Epithelial cell of proximal tubule (primary cell): ENCODE measurements around the gene PDE3A. TPM values are rescaled to one million over a fixed set of nuclear protein-coding genes. Genes with fewer than 3 reads are reported as not detected.

Source experiments
- DNase-seq: peaks from one replicate; pipeline ENCODE4 v3.0.0-alpha.2; 2011; ENCODE audit warnings: low read depth
- H3K4me3 ChIP-seq: 2 replicates; pipeline ENCODE4 v1.5.1; 2011; ENCODE audit warnings: low read depth, mild to moderate bottlenecking, low read length
- CTCF ChIP-seq: conservative IDR thresholded peaks from 2 replicates; pipeline ENCODE4 v1.5.1; 2012; ENCODE audit warnings: low read depth, mild to moderate bottlenecking, low read length
- total RNA-seq: library from RNA; depleted of rRNA; stranded (reverse); fragments of >200 nt; gene quantifications from 2 replicates; pipeline ENCODE4 v1.2.3, GENCODE V29; 2015

Gene PDE3A
- total RNA-seq, 1 donor from 2014 or later, result 1.6 TPM

- no peak for DNase-seq
- H3K4me3 ChIP-seq, result no peak overlapping the region
- TF ChIP-seq CTCF, result no peak
Observed at GRCh38 chr12:20561871-20562270, 193.5 kb downstream of the PDE3A start.

DNA sequence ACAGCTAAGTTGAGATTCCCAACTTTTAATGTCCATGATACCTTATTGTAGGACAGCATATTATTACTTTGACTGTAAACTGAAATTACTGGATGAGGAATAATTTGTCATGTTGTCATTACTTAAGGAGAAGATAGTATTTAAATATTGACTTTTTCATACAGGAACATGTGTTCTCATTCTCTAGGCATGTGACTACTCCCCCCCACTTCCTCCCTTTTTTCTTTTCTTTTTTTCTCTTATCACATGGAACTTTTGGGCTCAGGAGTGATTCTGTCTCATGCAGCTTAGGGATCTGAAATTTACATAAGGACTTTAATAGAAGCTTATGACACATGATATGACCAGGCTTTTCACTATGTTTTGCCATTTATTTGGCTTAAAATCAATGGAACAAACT, 199.1 kb downstream of the PDE3A start:
- TF ChIP-seq CTCF, result no peak
- H3K4me3 ChIP-seq, result no peak overlapping the region
- no peak for DNase-seq

DNA sequence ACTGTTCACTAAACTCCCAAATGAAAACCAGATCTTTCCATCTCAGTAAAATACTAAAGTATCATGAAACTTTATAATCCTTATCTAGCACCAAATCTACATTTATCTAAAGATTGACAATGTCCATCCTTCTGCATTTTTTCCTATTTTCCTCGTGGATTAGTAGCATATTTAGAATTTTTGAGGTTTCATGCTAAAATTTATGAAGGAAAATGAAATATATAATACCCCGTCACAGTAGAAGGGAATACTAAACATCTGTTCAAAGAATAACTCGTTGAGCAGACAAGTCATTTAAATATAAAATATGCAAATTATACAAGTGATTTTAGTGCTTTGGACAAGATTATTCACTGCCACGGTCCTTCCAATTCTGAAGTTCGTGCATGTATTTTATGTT, 204.1 kb downstream of the PDE3A start:
- no peak for TF ChIP-seq CTCF
- H3K4me3 ChIP-seq, result no peak overlapping the region
- DNase-seq, result no peak

GRCh38 chr12:20576528-20576927, 208.2 kb downstream of the PDE3A start:
- TF ChIP-seq CTCF, result no peak

GRCh38 chr12:20577054-20577453, 208.7 kb downstream of the PDE3A start:
- DNase-seq, result no peak
- no peak overlapping the region for H3K4me3 ChIP-seq
- TF ChIP-seq CTCF, result no peak

More at GRCh38 chr12:20576528-20576927, 208.2 kb downstream of the PDE3A start:
- H3K4me3 ChIP-seq, result no peak overlapping the region
- no peak for DNase-seq

- no peak overlapping the region for H3K4me3 ChIP-seq
- no peak for TF ChIP-seq CTCF
- no peak for DNase-seq
Observed at GRCh38 chr12:20578142-20578541, 209.8 kb downstream of the PDE3A start.

GRCh38 chr12:20585055-20585625, 216.8 kb downstream of the PDE3A start:
- DNase-seq, result no peak
- no peak overlapping the region for H3K4me3 ChIP-seq
- no peak for TF ChIP-seq CTCF
